ENCODE results near the gene ARHGEF26. TPM values are rescaled to one million over a fixed set of nuclear protein-coding genes. Genes with fewer than 3 reads are reported as not detected.

The ARHGEF26 gene
- total RNA-seq, 1 experiment from 2014 or later = 14.1 TPM

- ChIA-PET POLR2A (no interaction called here), CTCF (no interaction called here)
- DNase-seq (ENCODE audit: low spot score) = no peak
- peaks cover 18% of the 10 kb centered on the region for H3K4me1 Mint-ChIP-seq
- ATAC-seq = no peak
- H3K9me3 Mint-ChIP-seq = no peaks in the 10 kb centered on the region
- H3K4me3 Mint-ChIP-seq = no peak overlapping the region
- no peaks in the 10 kb centered on the region for H3K27me3 Mint-ChIP-seq (ENCODE audit: low read depth)
- H3K36me3 Mint-ChIP-seq = no peaks in the 10 kb centered on the region
- peak overlapping the region; percentile 44; the same call in 1 of the 2 replicates for H3K27ac Mint-ChIP-seq
- TF ChIP-seq NFE2L1 (CRISPR knock-in tag; IDR thresholded peaks at IDR 0.05) = no peak
- no peak for TF ChIP-seq ZNF263 (CRISPR knock-in tag; IDR thresholded peaks at IDR 0.05; ENCODE audit: low read depth)
- no peak for TF ChIP-seq SMAD3 (CRISPR knock-in tag; IDR thresholded peaks at IDR 0.05; ENCODE audit: borderline replicate concordance)
- TF ChIP-seq ZNF425 (CRISPR knock-in tag; conservative IDR thresholded peaks at IDR 0.05) = no peak
- no peak for TF ChIP-seq ZNF512 (CRISPR knock-in tag; IDR thresholded peaks at IDR 0.05; ENCODE audit: borderline replicate concordance)
- TF ChIP-seq FOXP4 (CRISPR knock-in tag; IDR thresholded peaks at IDR 0.05) = no peak
- no peak for TF ChIP-seq ZNF138 (CRISPR knock-in tag; conservative IDR thresholded peaks at IDR 0.05)
- TF ChIP-seq ZNF317 (CRISPR knock-in tag; IDR thresholded peaks at IDR 0.05; ENCODE audit: borderline replicate concordance, low read depth) = no peak
- no peak for TF ChIP-seq ZBTB43 (CRISPR knock-in tag; IDR thresholded peaks at IDR 0.05)
- no peak for TF ChIP-seq JAZF1 (CRISPR knock-in tag; IDR thresholded peaks at IDR 0.05)
- no peak for TF ChIP-seq FOXK1 (CRISPR knock-in tag; IDR thresholded peaks at IDR 0.05)
- TF ChIP-seq MLX (CRISPR knock-in tag; IDR thresholded peaks at IDR 0.05) = no peak
- no peak for TF ChIP-seq ZBTB21 (CRISPR knock-in tag; IDR thresholded peaks at IDR 0.05; ENCODE audit: borderline replicate concordance)
- TF ChIP-seq PRRX2 (CRISPR knock-in tag; IDR thresholded peaks at IDR 0.05) = no peak
- no peak for TF ChIP-seq ATF6 (CRISPR knock-in tag; IDR thresholded peaks at IDR 0.05)
- no peak for TF ChIP-seq ZNF416 (CRISPR knock-in tag; IDR thresholded peaks at IDR 0.05)
- TF ChIP-seq ATF1 (CRISPR knock-in tag; IDR thresholded peaks at IDR 0.05) = no peak
- TF ChIP-seq ATF2 (CRISPR knock-in tag; IDR thresholded peaks at IDR 0.05; ENCODE audit: borderline replicate concordance, low read depth) = no peak
- TF ChIP-seq HMGXB4 (CRISPR knock-in tag; IDR thresholded peaks at IDR 0.05) = no peak
These were observed 40.6 kb downstream of the ARHGEF26 start for GRCh38 chr3:154161806-154162205.

Measured in WTC11 (cell line).